Fibroblast of skin of scalp (primary cell): ENCODE measurements around the gene C9orf72. TPM values are rescaled to one million over a fixed set of nuclear protein-coding genes. Genes with fewer than 3 reads are reported as not detected.
A peak's percentile ranks its signal among the peaks of the same experiment; 100 is the strongest.
"Not testable (repeated sequence)": the region's sequence is repeated elsewhere in the genome, so short reads cannot be mapped to it uniquely, and the experiment has no call there.

ENCODE experiments used
- DNase-seq: peaks from one replicate; pipeline ENCODE4 v3.0.0-alpha.2; 2013
- polyA plus RNA-seq, 2 experiments: library from polyadenylated mRNA; unstranded; fragments of 120-200 nt; gene quantifications; one replicate each; pipeline ENCODE4 v1.2.1, GENCODE V29; 2013; ENCODE audit not compliant: insufficient read length in 2 of 2

Gene C9orf72
- 3.1 TPM for polyA plus RNA-seq (2013, experiment 1 of 2; ENCODE audit: insufficient read length)
- 4.5 TPM for polyA plus RNA-seq (2013, experiment 2 of 2; ENCODE audit: insufficient read length)

GRCh38 chr9:27572918-27573633 lies at the start of gene C9orf72:
TSS of gene C9orf72 (minus strand) at chr9:27573481. CDS start at chr9:27567120, 6,361 bp downstream.
- DNase-seq, result peak; percentile 71

GRCh38 chr9:27622693-27623340 lies 49.5 kb upstream of the C9orf72 start:
- DNase-seq, result no peak

- DNase-seq, result no peak
These were observed 46.5 kb upstream of the C9orf72 start for GRCh38 chr9:27619743-27620142.

- DNase-seq, result no peak
These were observed 44.8 kb upstream of the C9orf72 start for GRCh38 chr9:27618066-27618465.

GRCh38 chr9:27614551-27614950 lies 41.3 kb upstream of the C9orf72 start:
- DNase-seq, result no peak

- not testable (repeated sequence) for DNase-seq
These were observed 38.8 kb upstream of the C9orf72 start for GRCh38 chr9:27612036-27612435.

GRCh38 chr9:27610622-27611021 lies 37.3 kb upstream of the C9orf72 start:
- DNase-seq, result no peak

- no peak for DNase-seq
These were observed 29.7 kb upstream of the C9orf72 start for GRCh38 chr9:27602954-27603353.

GRCh38 chr9:27602142-27602861 lies 29.0 kb upstream of the C9orf72 start:
- DNase-seq, result no peak

- DNase-seq, result no peak
These were observed 28.1 kb upstream of the C9orf72 start for GRCh38 chr9:27601396-27601795.

- no peak for DNase-seq
These were observed 27.0 kb upstream of the C9orf72 start for GRCh38 chr9:27600256-27600655.

GRCh38 chr9:27599870-27600238 lies 26.6 kb upstream of the C9orf72 start:
- DNase-seq, result no peak

GRCh38 chr9:27599102-27599869 lies 26.0 kb upstream of the C9orf72 start:
- DNase-seq, result no peak

GRCh38 chr9:27595733-27596132 lies 22.5 kb upstream of the C9orf72 start:
- no peak for DNase-seq

- no peak for DNase-seq
These were observed 18.4 kb upstream of the C9orf72 start for GRCh38 chr9:27591672-27592071.

GRCh38 chr9:27591093-27591492 lies 17.8 kb upstream of the C9orf72 start:
- no peak for DNase-seq

GRCh38 chr9:27590651-27591050 lies 17.4 kb upstream of the C9orf72 start:
- DNase-seq, result peak; percentile 1

- no peak for DNase-seq
These were observed 16.2 kb upstream of the C9orf72 start for GRCh38 chr9:27589462-27589861.

- no peak for DNase-seq
These were observed 13.0 kb upstream of the C9orf72 start for GRCh38 chr9:27586304-27586703.

GRCh38 chr9:27584931-27585330 lies 11.7 kb upstream of the C9orf72 start:
- DNase-seq, result no peak

- DNase-seq, result no peak
These were observed 9.5 kb upstream of the C9orf72 start for GRCh38 chr9:27582794-27583193.

GRCh38 chr9:27581826-27582225 lies 8.5 kb upstream of the C9orf72 start:
- no peak for DNase-seq
